Esophagus muscularis mucosa (tissue), 4 donors: Measurements from ENCODE around the gene ADCY10.

ENCODE experiments used
- EP300 ChIP-seq: sonication (generic); formaldehyde crosslinking; IDR thresholded peaks from one replicate; pipeline ENCODE4 v1.6.1; 2017; ENCODE audit warnings: antibody characterized with exemption
- POLR2A ChIP-seq: fragments of 450-650 bp; IDR thresholded peaks from one replicate; pipeline ENCODE4 v1.6.1; 2017; ENCODE audit warnings: antibody characterized with exemption, moderate library complexity, mild to moderate bottlenecking, low read depth
- TF ChIP-seq, protein P1 (sequence below), 3 experiments: fragments of 200-600 bp in 2 of 3; fragments of 450-650 bp in 1 of 3; sonication (generic) in 2 of 3; IDR thresholded peaks; one replicate each; pipeline ENCODE4 v1.5.1; 2017 to 2019; ENCODE audit warnings: antibody characterized with exemption in 3 of 3, mild to moderate bottlenecking in 2 of 3, moderate library complexity in 1 of 3

DNA sequence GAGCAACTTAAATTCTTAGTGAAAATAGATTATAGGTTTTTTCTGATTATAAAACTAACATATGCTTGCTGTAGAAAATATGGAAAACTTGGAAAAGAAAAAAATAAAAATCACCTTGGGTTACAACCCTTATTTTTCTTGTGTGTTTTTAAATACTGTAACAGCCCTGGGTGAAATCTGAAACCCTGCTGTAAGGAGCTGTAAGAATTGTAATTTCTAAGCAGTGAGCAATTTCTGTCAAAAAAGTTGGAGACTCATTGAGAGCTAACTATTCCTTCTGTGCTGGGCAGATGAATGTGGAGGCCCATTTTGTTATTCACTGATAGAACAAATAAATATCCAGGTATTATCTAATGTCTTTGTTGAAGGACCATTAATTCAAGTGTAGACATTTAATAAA is 42.6 kb downstream of the ADCY10 start:
- TF ChIP-seq, protein P1, sequence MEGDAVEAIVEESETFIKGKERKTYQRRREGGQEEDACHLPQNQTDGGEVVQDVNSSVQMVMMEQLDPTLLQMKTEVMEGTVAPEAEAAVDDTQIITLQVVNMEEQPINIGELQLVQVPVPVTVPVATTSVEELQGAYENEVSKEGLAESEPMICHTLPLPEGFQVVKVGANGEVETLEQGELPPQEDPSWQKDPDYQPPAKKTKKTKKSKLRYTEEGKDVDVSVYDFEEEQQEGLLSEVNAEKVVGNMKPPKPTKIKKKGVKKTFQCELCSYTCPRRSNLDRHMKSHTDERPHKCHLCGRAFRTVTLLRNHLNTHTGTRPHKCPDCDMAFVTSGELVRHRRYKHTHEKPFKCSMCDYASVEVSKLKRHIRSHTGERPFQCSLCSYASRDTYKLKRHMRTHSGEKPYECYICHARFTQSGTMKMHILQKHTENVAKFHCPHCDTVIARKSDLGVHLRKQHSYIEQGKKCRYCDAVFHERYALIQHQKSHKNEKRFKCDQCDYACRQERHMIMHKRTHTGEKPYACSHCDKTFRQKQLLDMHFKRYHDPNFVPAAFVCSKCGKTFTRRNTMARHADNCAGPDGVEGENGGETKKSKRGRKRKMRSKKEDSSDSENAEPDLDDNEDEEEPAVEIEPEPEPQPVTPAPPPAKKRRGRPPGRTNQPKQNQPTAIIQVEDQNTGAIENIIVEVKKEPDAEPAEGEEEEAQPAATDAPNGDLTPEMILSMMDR (IDR thresholded peaks at IDR 0.05), result no peak
- no peak for TF ChIP-seq POLR2A
- no peak for TF ChIP-seq EP300
